Fibroblast of lung (primary cell): ENCODE data around the gene CACNB1. TPM values are rescaled to one million over a fixed set of nuclear protein-coding genes. Genes with fewer than 3 reads are reported as not detected.

ENCODE experiments used
- DNase-seq, 2 donors: peaks; one replicate each; pipeline versions ENCODE4 v3.0.0 to v3.0.0-alpha.2; 2010; ENCODE audit warnings: low read depth in 2 of 2
- H2AFZ ChIP-seq: 2 replicates; pipeline ENCODE4 v1.5.1; 2012; ENCODE audit warnings: low read length, control low read depth, inconsistent platforms
- H3K27ac ChIP-seq: 2 replicates; pipeline ENCODE4 v1.5.1; 2011; ENCODE audit warnings: low read length, control low read depth; ENCODE audit not compliant: insufficient read depth
- H3K27me3 ChIP-seq: 2 replicates; pipeline ENCODE4 v1.5.1; 2011; ENCODE audit warnings: mild to moderate bottlenecking, low read length; ENCODE audit not compliant: control insufficient read depth, insufficient read depth
- H3K36me3 ChIP-seq: 2 replicates; pipeline ENCODE4 v1.5.1; 2011; ENCODE audit warnings: low read length; ENCODE audit not compliant: control insufficient read depth, insufficient read depth
- H3K4me1 ChIP-seq: 2 replicates; pipeline ENCODE4 v1.5.1; 2011; ENCODE audit warnings: low read length; ENCODE audit not compliant: control insufficient read depth, insufficient read depth; ENCODE audit errors: extremely low read depth
- H3K4me2 ChIP-seq: 2 replicates; pipeline ENCODE4 v1.5.1; 2011; ENCODE audit warnings: low read length, control low read depth; ENCODE audit not compliant: insufficient read depth; ENCODE audit errors: extremely low read depth
- H3K4me3 ChIP-seq, 4 experiments: fragments of 200-600 bp in 1 of 4; sonication (generic) in 1 of 4; replicated peaks in 1 of 4; 2 replicates each; pipeline ENCODE4 v1.5.1; 2011 to 2016; ENCODE audit warnings: low read length in 4 of 4, low read depth in 3 of 4, mild to moderate bottlenecking in 3 of 4, control low read depth in 2 of 4, inconsistent platforms in 1 of 4, mixed read lengths in 1 of 4; ENCODE audit not compliant: insufficient read depth in 1 of 4; ENCODE audit errors: control extremely low read depth in 1 of 4
- H3K79me2 ChIP-seq: 2 replicates; pipeline ENCODE4 v1.5.1; 2012; ENCODE audit warnings: mild to moderate bottlenecking, low read length, inconsistent platforms; ENCODE audit not compliant: control insufficient read depth, insufficient read depth
- H3K9ac ChIP-seq: 2 replicates; pipeline ENCODE4 v1.5.1; 2011; ENCODE audit warnings: mild to moderate bottlenecking, low read length, control low read depth; ENCODE audit not compliant: insufficient read depth
- H3K9me3 ChIP-seq: 2 replicates; pipeline ENCODE4 v1.5.1; 2012; ENCODE audit warnings: low read depth, low read length; ENCODE audit not compliant: control insufficient read depth, insufficient read depth
- H4K20me1 ChIP-seq: 2 replicates; pipeline ENCODE4 v1.5.1; 2011; ENCODE audit warnings: low read length; ENCODE audit not compliant: control insufficient read depth, insufficient read depth; ENCODE audit errors: extremely low read depth
- EZH2 ChIP-seq: IDR thresholded peaks from 2 replicates; pipeline ENCODE4 v1.5.1; 2012; ENCODE audit warnings: low read length, control low read depth, mild to moderate bottlenecking; ENCODE audit errors: missing control alignments
- polyA plus RNA-seq, 2 donors: library from polyadenylated mRNA; depleted of rRNA in 1 of 2; stranded (reverse) in 1 of 2; unstranded in 1 of 2; fragments of >200 nt; gene quantifications; 2 replicates each; pipeline ENCODE4 v1.2.1, GENCODE V29; 2011 to 2012; ENCODE audit warnings: missing spikeins in 1 of 2
- total RNA-seq: library from RNA; depleted of rRNA; stranded (reverse); fragments of >200 nt; gene quantifications from 2 replicates; pipeline ENCODE4 v1.2.1, GENCODE V29; 2014
- TF ChIP-seq, protein P1 (sequence below), 2 donors: IDR thresholded peaks in 1 of 2; conservative IDR thresholded peaks in 1 of 2; 1 replicate in 1 of 2; 2 replicates in 1 of 2; pipeline ENCODE4 v1.5.1; 2011 to 2012; ENCODE audit warnings: low read length in 2 of 2, control low read depth in 1 of 2, inconsistent platforms in 1 of 2, low read depth in 1 of 2, mild to moderate bottlenecking in 1 of 2

Gene CACNB1
- total and polyA plus RNA-seq, 2 donors (not counting 1 experiment from before 2014, with no cell fraction given), result 5.7 to 5.9 TPM

DNA sequence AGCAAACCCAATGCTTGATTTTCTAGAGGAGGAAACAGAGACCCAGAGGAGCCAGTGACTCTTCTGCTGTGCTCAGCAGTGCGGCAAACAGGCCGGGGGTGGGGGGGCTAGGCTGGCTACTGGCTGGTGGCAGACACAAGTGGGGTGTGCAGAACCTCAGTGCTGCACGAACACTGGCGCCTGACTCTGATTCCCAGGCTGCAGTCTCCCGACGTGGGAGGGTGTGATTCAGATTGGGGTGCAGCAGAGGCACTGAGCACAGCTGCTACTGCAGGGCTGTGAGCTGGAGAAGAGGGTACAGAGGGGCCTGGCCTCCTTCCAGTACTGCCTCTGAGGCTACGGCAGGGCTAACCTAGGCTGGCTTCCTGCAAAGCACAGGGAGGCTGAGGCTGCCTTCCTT, 10.7 kb upstream of the CACNB1 start:
- peaks cover 13% of the 10 kb centered on the region for H3K4me1 ChIP-seq
- no peaks in the 10 kb centered on the region for H3K79me2 ChIP-seq
- no peak overlapping the region for H3K9ac ChIP-seq
- DNase-seq, result no peak
- no peak for TF ChIP-seq EZH2
- TF ChIP-seq, protein P1, sequence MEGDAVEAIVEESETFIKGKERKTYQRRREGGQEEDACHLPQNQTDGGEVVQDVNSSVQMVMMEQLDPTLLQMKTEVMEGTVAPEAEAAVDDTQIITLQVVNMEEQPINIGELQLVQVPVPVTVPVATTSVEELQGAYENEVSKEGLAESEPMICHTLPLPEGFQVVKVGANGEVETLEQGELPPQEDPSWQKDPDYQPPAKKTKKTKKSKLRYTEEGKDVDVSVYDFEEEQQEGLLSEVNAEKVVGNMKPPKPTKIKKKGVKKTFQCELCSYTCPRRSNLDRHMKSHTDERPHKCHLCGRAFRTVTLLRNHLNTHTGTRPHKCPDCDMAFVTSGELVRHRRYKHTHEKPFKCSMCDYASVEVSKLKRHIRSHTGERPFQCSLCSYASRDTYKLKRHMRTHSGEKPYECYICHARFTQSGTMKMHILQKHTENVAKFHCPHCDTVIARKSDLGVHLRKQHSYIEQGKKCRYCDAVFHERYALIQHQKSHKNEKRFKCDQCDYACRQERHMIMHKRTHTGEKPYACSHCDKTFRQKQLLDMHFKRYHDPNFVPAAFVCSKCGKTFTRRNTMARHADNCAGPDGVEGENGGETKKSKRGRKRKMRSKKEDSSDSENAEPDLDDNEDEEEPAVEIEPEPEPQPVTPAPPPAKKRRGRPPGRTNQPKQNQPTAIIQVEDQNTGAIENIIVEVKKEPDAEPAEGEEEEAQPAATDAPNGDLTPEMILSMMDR (conservative IDR thresholded peaks at IDR 0.05 in 1 of 2, IDR thresholded peaks at IDR 0.05 in 1 of 2; ENCODE audit: low read depth in 1 of 2, low read length in 2 of 2), result no peak
- no peaks in the 10 kb centered on the region for H4K20me1 ChIP-seq
- H3K36me3 ChIP-seq, result peaks cover 6% of the 10 kb centered on the region
- no peak overlapping the region for H3K4me2 ChIP-seq
- no peaks in the 10 kb centered on the region for H3K9me3 ChIP-seq
- no peak overlapping the region for H3K4me3 ChIP-seq
- H3K27me3 ChIP-seq, result peaks cover 5% of the 10 kb centered on the region
- no peak overlapping the region for H2AFZ ChIP-seq
- H3K27ac ChIP-seq, result no peak overlapping the region

DNA sequence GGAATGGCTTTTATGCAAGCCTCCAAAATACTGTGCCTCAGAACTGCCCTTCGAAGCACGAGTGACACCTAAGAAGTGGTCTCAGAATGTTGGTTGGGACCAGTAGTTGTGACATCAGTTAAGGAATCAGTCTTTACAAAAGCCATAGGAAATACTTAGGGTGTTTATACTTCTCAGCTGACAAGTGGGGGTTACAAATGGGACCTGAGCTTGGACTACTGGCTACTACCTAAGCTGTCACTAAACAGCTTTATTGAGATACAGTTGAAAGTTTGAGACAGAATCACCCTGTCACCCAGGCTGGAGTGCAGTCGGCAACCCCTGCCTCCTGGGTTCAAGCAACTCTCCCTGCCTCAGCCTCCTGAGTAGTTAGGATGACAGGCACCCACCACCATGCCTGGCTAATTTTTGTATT, 7.7 kb upstream of the CACNB1 start:
- no peak overlapping the region for H3K27ac ChIP-seq
- no peak overlapping the region for H2AFZ ChIP-seq
- no peak for DNase-seq
- no peak overlapping the region for H3K4me2 ChIP-seq
- H3K9me3 ChIP-seq, result no peaks in the 10 kb centered on the region
- H3K4me1 ChIP-seq, result peaks cover 20% of the 10 kb centered on the region
- H3K79me2 ChIP-seq, result peaks cover 28% of the 10 kb centered on the region
- no peak overlapping the region for H3K4me3 ChIP-seq
- TF ChIP-seq EZH2, result no peak
- TF ChIP-seq, protein P1 (conservative IDR thresholded peaks at IDR 0.05 in 1 of 2, IDR thresholded peaks at IDR 0.05 in 1 of 2; ENCODE audit: low read depth in 1 of 2, low read length in 2 of 2), result no peak
- no peak overlapping the region for H3K9ac ChIP-seq
- peaks cover under 1% of the 10 kb centered on the region for H3K27me3 ChIP-seq
- H3K36me3 ChIP-seq, result peaks cover 16% of the 10 kb centered on the region
- H4K20me1 ChIP-seq, result no peaks in the 10 kb centered on the region

DNA sequence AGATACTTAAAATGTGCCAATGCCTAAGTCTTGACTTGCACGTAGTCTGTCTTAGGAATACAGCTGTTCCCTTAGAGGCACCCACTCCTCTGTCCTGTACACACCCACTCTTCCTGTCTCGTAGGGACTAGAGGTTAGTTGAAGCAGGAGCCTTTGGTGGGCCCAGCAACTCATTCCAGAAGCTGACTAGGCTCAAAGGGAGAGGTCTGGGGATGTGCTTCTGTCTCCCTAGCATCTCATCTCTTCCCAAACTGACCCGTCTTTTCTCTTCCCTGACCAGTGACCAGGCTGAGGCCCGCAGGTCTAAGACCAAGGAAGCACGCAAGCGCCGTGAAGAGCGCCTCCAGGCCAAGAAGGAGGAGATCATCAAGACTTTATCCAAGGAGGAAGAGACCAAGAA, 6.8 kb upstream of the CACNB1 start:
- Histone ChIP-seq H2AFZ (no peak overlapping the region), H3K9me3 (no peaks in the 10 kb centered on the region), H3K4me3 (no peak overlapping the region), H4K20me1 (no peaks in the 10 kb centered on the region), H3K36me3 (peaks cover 16% of the 10 kb centered on the region), H3K9ac (no peak overlapping the region), H3K27me3 (no peaks in the 10 kb centered on the region), H3K4me2 (no peak overlapping the region), H3K4me1 (peaks cover 13% of the 10 kb centered on the region), H3K79me2 (peaks cover 28% of the 10 kb centered on the region), H3K27ac (no peak overlapping the region)
- TF ChIP-seq, protein P1 (conservative IDR thresholded peaks at IDR 0.05 in 1 of 2, IDR thresholded peaks at IDR 0.05 in 1 of 2; ENCODE audit: low read depth in 1 of 2, low read length in 2 of 2), result no peak
- no peak for DNase-seq
